ENCODE measurements around the gene LRRC41.

DNA sequence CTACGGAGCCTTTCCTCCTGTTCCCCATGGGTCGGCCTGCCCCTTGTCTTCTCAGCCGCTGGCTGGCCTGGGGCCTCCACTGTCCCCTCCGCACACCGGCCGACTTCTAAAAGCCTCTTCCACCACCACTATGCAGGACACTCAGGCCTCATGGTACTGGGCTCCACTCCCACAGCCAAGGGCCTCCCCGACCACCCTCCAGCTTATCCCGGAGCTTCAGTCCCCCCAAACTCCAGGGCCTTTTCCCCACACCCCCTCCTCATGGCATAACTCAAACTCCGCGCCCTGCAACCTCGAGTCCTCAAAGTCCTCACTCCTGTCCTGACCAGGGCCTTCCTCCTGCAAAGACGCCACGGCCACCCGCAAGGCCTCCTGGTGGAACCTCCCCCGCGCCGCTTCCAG lies 2.0 kb downstream of the LRRC41 start:
- TF ChIP-seq, protein P1, sequence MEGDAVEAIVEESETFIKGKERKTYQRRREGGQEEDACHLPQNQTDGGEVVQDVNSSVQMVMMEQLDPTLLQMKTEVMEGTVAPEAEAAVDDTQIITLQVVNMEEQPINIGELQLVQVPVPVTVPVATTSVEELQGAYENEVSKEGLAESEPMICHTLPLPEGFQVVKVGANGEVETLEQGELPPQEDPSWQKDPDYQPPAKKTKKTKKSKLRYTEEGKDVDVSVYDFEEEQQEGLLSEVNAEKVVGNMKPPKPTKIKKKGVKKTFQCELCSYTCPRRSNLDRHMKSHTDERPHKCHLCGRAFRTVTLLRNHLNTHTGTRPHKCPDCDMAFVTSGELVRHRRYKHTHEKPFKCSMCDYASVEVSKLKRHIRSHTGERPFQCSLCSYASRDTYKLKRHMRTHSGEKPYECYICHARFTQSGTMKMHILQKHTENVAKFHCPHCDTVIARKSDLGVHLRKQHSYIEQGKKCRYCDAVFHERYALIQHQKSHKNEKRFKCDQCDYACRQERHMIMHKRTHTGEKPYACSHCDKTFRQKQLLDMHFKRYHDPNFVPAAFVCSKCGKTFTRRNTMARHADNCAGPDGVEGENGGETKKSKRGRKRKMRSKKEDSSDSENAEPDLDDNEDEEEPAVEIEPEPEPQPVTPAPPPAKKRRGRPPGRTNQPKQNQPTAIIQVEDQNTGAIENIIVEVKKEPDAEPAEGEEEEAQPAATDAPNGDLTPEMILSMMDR (conservative IDR thresholded peaks at IDR 0.05) = no peak
- TF ChIP-seq EZH2 (IDR thresholded peaks at IDR 0.05; ENCODE audit: low read depth) = no peak
